Measurements from ENCODE around the gene SUMF1.

SUMF1 gene

GRCh38 chr3:4416427-4416945, 50.6 kb downstream of the SUMF1 start:
- DNase-seq (ENCODE audit: low spot score), result no peak

GRCh38 chr3:4413467-4413866, 53.6 kb downstream of the SUMF1 start:
- DNase-seq (ENCODE audit: low spot score), result no peak

GRCh38 chr3:4411833-4412232, 55.2 kb downstream of the SUMF1 start:
- DNase-seq (ENCODE audit: low spot score), result no peak

GRCh38 chr3:4411236-4411635, 55.8 kb downstream of the SUMF1 start:
- no peak for DNase-seq (ENCODE audit: low spot score)

GRCh38 chr3:4410606-4411005, 56.5 kb downstream of the SUMF1 start:
- DNase-seq (ENCODE audit: low spot score), result no peak

- DNase-seq (ENCODE audit: low spot score), result no peak
Measured at GRCh38 chr3:4409971-4410573, 57.0 kb downstream of the SUMF1 start.

GRCh38 chr3:4409415-4409814, 57.7 kb downstream of the SUMF1 start:
- DNase-seq (ENCODE audit: low spot score), result no peak

- no peak for DNase-seq (ENCODE audit: low spot score)
Measured at GRCh38 chr3:4408958-4409357, 58.1 kb downstream of the SUMF1 start.

- DNase-seq (ENCODE audit: low spot score), result no peak
Measured at GRCh38 chr3:4407941-4408340, 59.1 kb downstream of the SUMF1 start.

GRCh38 chr3:4406746-4407568, 60.1 kb downstream of the SUMF1 start:
- no peak for DNase-seq (ENCODE audit: low spot score)

- DNase-seq (ENCODE audit: low spot score), result no peak
Measured at GRCh38 chr3:4404881-4405280, 62.2 kb downstream of the SUMF1 start.

- DNase-seq (ENCODE audit: low spot score), result no peak
Measured at GRCh38 chr3:4401441-4401840, 65.6 kb downstream of the SUMF1 start.

- DNase-seq (ENCODE audit: low spot score), result no peak
Measured at GRCh38 chr3:4399476-4399875, 67.6 kb downstream of the SUMF1 start.

- DNase-seq (ENCODE audit: low spot score), result no peak
Measured at GRCh38 chr3:4398941-4399245, 68.2 kb downstream of the SUMF1 start.

- DNase-seq (ENCODE audit: low spot score), result no peak
Measured at GRCh38 chr3:4398120-4398940, 68.7 kb downstream of the SUMF1 start.

- no peak for DNase-seq (ENCODE audit: low spot score)
Measured at GRCh38 chr3:4397466-4397865, 69.6 kb downstream of the SUMF1 start.

- DNase-seq (ENCODE audit: low spot score), result no peak
Measured at GRCh38 chr3:4396542-4396941, 70.5 kb downstream of the SUMF1 start.

- no peak for DNase-seq (ENCODE audit: low spot score)
Measured at GRCh38 chr3:4396006-4396405, 71.1 kb downstream of the SUMF1 start.

- no peak for DNase-seq (ENCODE audit: low spot score)
Measured at GRCh38 chr3:4395448-4395847, 71.6 kb downstream of the SUMF1 start.

GRCh38 chr3:4394567-4394966, 72.5 kb downstream of the SUMF1 start:
- no peak for DNase-seq (ENCODE audit: low spot score)

- no peak for DNase-seq (ENCODE audit: low spot score)
Measured at GRCh38 chr3:4394048-4394447, 73.0 kb downstream of the SUMF1 start.

- DNase-seq (ENCODE audit: low spot score), result no peak
Measured at GRCh38 chr3:4392992-4393391, 74.1 kb downstream of the SUMF1 start.
